GM13977 (cell line): ENCODE data around the gene OR52E5.

Source experiments
- DNase-seq: peaks from one replicate; pipeline ENCODE4 v3.0.0; 2012; ENCODE audit warnings: low spot score
- CTCF ChIP-seq: IDR thresholded peaks from 2 replicates; pipeline ENCODE4 v1.5.1; 2012; ENCODE audit warnings: mild to moderate bottlenecking, control low read depth; ENCODE audit not compliant: insufficient read depth; ENCODE audit errors: extremely low read depth, missing control alignments
- in situ Hi-C: fragments of 300-500 bp; cut with MboI; formaldehyde crosslinking; loops from one replicate; pipeline ENCODE4 v1.12.0; 2022; ENCODE audit warnings: low sequenced_read_pairs, low pct_unique_long_range_greater_than_20kb, mixed read lengths, inconsistent platforms; ENCODE audit not compliant: unreplicated experiment

Gene OR52E5

GRCh38 chr11:5929571-5930368, 36.8 kb downstream of the OR52E5 start:
- DNase-seq, result no peak
- TF ChIP-seq CTCF, result no peak
- in situ Hi-C loops, result no loop called here

- no peak for TF ChIP-seq CTCF
- DNase-seq, result no peak
- in situ Hi-C loops, result no loop called here
These were observed 37.6 kb downstream of the OR52E5 start for GRCh38 chr11:5930614-5931013.

- DNase-seq, result no peak
- no peak for TF ChIP-seq CTCF
- in situ Hi-C loops, result no loop called here
These were observed 38.1 kb downstream of the OR52E5 start for GRCh38 chr11:5931061-5931460.

- in situ Hi-C loops, result no loop called here
- no peak for TF ChIP-seq CTCF
- no peak for DNase-seq
These were observed 39.7 kb downstream of the OR52E5 start for GRCh38 chr11:5932671-5933070.

GRCh38 chr11:5933116-5933515, 40.1 kb downstream of the OR52E5 start:
- TF ChIP-seq CTCF, result no peak
- in situ Hi-C loops, result no loop called here
- no peak for DNase-seq

- DNase-seq, result no peak
- in situ Hi-C loops, result no loop called here
- TF ChIP-seq CTCF, result no peak
These were observed 45.0 kb downstream of the OR52E5 start for GRCh38 chr11:5937868-5938602.
